ENCODE measurements around the gene DHRS7C.

The DHRS7C gene

GRCh38 chr17:9768381-9768934 lies 22.9 kb downstream of the DHRS7C start:
- peak; percentile 54 for DNase-seq (ENCODE audit: low read depth)
- TF ChIP-seq, protein P1, sequence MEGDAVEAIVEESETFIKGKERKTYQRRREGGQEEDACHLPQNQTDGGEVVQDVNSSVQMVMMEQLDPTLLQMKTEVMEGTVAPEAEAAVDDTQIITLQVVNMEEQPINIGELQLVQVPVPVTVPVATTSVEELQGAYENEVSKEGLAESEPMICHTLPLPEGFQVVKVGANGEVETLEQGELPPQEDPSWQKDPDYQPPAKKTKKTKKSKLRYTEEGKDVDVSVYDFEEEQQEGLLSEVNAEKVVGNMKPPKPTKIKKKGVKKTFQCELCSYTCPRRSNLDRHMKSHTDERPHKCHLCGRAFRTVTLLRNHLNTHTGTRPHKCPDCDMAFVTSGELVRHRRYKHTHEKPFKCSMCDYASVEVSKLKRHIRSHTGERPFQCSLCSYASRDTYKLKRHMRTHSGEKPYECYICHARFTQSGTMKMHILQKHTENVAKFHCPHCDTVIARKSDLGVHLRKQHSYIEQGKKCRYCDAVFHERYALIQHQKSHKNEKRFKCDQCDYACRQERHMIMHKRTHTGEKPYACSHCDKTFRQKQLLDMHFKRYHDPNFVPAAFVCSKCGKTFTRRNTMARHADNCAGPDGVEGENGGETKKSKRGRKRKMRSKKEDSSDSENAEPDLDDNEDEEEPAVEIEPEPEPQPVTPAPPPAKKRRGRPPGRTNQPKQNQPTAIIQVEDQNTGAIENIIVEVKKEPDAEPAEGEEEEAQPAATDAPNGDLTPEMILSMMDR (conservative IDR thresholded peaks at IDR 0.05; ENCODE audit: control insufficient read depth, insufficient read depth, low read depth, low read length), result peak; percentile 44
- H3K4me3 ChIP-seq (ENCODE audit: control insufficient read depth, low read depth, low read length), result no peak overlapping the region

DNA sequence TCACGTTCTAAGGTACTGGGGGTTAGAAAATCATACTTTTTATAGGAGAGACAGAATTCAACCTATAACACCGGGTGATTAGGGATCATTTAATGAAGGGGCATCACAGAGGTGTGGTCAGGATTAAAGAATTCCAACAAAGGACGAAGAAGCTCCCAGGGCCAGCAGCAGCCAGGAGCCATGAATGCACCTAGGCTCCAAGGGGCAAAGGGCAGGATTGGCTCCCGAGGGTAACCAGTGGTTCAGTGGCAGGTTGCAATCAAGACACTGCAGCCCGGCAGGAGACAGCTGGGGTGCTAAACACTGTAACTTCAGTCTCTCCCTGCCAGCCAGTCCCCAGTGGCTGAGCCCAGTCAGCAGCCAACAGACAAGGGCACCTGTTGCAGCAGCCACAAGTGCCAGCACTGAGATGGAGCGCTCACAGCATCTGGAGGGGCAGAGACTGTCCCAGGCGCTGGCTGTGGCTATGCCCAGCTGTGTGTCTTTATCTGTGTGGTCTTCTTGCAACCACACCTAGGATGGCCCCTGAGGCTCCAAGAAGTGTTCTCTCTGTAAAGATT lies 23.9 kb downstream of the DHRS7C start:
- no peak for DNase-seq (ENCODE audit: low read depth)
- TF ChIP-seq, protein P1 (conservative IDR thresholded peaks at IDR 0.05; ENCODE audit: control insufficient read depth, insufficient read depth, low read depth, low read length), result no peak
- H3K4me3 ChIP-seq (ENCODE audit: control insufficient read depth, low read depth, low read length), result no peak overlapping the region

- DNase-seq (ENCODE audit: low read depth), result peak; percentile 16
- TF ChIP-seq, protein P1 (conservative IDR thresholded peaks at IDR 0.05; ENCODE audit: control insufficient read depth, insufficient read depth, low read depth, low read length), result no peak
- H3K4me3 ChIP-seq (ENCODE audit: control insufficient read depth, low read depth, low read length), result no peak overlapping the region
Measured at GRCh38 chr17:9766970-9767369, 24.4 kb downstream of the DHRS7C start.

DNA sequence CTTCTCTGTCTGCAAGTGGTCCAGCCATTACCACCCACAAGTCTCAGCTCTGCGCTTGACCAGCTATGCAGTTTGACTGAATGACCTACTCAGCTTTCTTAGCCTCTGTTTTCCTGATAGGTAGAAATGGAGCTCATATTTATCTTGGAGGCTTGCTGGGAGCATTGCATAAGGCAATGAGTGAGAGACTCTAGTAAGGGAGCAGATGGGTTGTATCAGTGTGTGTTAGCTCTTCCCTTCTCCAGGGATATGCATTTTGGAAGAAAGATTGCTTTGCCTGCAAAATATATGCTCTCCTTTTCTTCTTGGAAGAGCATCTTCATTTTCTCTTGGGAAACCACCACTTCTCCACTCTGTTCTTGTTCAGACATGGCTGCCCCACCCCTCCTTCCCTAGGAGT lies 26.1 kb downstream of the DHRS7C start:
- H3K4me3 ChIP-seq (ENCODE audit: control insufficient read depth, low read depth, low read length), result no peak overlapping the region
- no peak for DNase-seq (ENCODE audit: low read depth)
- TF ChIP-seq, protein P1 (conservative IDR thresholded peaks at IDR 0.05; ENCODE audit: control insufficient read depth, insufficient read depth, low read depth, low read length), result no peak

DNA sequence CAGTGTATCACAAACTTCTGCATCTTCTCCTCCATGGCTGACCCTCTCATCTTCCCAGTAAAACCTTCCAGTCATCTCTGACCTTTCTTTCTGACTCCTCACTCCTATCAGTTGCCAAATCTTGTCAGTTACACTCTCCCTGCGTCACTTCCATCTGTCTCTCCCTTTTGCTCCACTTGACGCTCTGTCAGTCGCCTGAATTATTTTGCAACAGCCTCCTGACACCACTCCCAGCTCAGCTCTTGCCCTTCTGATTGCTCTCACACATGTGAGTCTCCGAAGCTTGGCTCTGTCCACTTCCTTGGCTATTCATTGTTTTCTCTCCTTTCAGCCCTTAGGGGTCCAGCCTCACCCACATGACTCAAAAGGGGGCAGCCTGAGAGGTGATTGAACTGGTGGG lies 27.7 kb downstream of the DHRS7C start:
- no peak for DNase-seq (ENCODE audit: low read depth)
- H3K4me3 ChIP-seq (ENCODE audit: control insufficient read depth, low read depth, low read length), result no peak overlapping the region
- TF ChIP-seq, protein P1 (conservative IDR thresholded peaks at IDR 0.05; ENCODE audit: control insufficient read depth, insufficient read depth, low read depth, low read length), result no peak

DNA sequence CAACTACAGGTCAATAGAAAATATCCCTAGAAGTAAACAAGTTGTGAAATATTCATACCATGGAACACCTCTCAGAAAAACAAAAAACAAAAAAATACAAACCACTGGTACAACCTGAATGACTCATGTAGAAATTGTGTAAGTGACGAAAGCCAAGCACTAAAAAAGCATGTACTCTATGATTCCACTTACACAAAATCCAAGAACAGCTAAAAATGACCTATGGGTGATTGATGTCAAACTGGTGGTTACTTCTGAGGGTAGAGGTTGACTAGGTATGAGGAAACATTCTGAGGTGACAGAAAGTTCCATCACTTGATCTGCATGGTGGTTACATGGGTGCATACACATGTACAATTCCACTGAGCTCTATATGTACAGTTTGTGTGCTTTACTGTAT lies 31.1 kb downstream of the DHRS7C start:
- TF ChIP-seq, protein P1 (conservative IDR thresholded peaks at IDR 0.05; ENCODE audit: control insufficient read depth, insufficient read depth, low read depth, low read length), result no peak
- DNase-seq (ENCODE audit: low read depth), result no peak
- no peak overlapping the region for H3K4me3 ChIP-seq (ENCODE audit: control insufficient read depth, low read depth, low read length)
